ENCODE results near the gene TSKU. TPM values are rescaled to one million over a fixed set of nuclear protein-coding genes. Genes with fewer than 3 reads are reported as not detected.
A peak's percentile ranks its signal among the peaks of the same experiment; 100 is the strongest.

The TSKU gene
- polyA plus RNA-seq, 1 donor: 19.4 TPM

- no peak for DNase-seq
Measured at GRCh38 chr11:76770642-76771445, 12.3 kb upstream of the TSKU start.

GRCh38 chr11:76771446-76772099 lies 11.6 kb upstream of the TSKU start:
- DNase-seq: no peak

DNA sequence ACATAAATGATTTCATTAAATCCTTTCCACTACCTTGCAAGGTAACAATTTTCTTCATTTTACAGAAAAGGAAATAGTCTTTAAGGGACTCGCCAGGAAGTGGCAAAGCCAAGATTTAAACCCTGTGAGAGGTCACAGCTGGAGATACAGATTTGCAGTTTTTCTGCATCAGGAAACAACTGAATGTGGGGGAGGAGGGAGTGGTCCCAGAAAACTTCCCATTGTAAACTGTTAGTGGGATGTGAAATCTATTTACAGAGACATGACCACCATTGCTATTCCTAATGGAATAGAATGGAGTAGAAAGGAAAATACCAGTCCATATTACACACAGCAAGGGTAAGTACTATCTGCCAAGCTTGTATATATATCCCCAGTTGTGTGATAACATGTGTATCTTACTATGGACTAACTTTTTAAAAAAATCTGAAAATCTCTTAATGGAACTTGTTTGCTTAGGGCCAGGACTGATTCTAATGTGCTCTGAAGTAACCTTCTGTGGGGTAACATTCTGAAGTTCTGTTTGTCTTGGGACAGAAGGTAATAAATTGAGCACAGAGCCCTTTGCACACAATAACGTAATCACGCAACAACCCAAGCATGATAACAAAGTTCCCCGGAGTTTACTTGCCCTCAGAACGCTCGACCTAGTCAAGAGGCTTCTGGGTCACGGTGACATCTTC lies 10.9 kb upstream of the TSKU start:
- DNase-seq: no peak

DNA sequence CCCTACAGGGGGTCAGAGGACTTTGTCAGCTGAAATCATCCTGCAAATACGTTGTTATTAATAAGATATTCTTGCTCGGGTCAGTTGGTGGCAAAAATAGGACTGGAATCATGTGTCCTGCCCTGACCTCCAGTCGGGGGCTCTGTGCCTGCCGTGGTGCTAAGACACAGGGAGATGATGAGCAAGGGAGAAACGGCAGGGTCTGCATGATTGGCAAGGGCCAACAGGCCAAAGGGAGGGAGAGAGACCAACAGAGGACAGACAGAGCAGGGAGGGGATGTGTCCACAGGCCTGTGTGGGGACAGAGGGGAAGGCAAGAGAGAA lies 10.4 kb upstream of the TSKU start:
- no peak for DNase-seq

DNA sequence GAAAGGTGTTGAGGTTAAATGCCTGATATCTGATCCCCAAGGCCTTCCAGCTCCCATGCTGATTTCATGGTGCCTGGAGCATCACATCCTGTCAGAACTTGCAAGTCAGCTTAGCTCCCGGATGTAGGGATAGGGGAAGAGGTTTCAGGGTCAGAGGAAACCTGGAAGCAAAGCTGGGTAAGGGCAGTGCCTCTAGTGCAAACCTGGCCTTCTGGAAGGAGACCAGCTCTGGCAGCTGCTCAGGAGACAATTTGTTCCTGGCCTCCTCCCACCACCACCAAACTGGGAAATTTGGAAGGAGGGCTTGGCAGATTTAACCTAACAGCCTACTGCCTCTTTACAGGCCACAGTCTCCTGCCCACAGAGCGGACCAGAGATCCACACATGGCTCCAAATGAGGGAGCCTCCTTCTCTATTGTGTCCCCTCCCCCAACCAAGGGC lies 9.2 kb upstream of the TSKU start:
- DNase-seq: no peak

DNA sequence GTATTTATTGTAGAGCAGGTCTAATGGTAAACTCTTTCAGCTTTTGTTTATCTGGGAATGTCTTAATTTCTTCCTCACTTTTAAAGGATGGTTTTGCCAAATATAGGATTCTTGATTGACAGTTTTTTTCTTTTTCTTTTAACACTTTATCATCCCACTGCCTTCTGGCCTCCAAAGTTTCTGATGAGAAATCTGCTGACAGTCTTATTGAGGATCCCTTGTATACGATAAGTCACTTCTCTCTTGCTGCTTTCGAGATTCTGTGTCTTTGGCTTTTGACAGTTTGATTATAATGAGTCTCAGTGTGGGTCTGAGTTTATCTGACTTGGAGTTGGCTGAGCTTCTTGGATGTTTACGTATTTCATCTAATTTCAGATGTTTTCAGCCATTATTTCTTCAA lies 6.7 kb upstream of the TSKU start:
- no peak for DNase-seq

DNA sequence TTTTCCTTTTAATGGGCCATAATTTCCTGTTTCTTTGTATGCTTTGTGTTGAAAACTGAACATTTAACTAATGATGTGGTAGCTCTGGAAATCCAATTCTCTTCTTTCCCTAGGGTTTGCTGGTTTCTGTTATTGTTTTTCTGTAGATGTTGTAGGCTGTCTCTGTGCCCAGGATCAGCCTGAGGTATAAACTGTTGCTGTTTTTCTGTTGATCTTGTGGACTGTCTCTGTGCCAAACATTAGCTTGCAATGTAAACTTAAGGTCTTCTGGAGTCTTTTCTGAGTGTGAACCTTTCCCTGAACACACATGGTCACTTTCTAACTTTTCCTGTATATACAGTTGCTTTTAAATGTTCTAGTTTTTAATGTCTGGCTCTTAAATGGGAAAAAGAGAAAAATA lies 5.9 kb upstream of the TSKU start:
- DNase-seq: no peak

- no peak for DNase-seq
Measured at GRCh38 chr11:76777876-76778275, 5.3 kb upstream of the TSKU start.

GRCh38 chr11:76778874-76779273 lies 4.3 kb upstream of the TSKU start:
- DNase-seq: no peak

DNA sequence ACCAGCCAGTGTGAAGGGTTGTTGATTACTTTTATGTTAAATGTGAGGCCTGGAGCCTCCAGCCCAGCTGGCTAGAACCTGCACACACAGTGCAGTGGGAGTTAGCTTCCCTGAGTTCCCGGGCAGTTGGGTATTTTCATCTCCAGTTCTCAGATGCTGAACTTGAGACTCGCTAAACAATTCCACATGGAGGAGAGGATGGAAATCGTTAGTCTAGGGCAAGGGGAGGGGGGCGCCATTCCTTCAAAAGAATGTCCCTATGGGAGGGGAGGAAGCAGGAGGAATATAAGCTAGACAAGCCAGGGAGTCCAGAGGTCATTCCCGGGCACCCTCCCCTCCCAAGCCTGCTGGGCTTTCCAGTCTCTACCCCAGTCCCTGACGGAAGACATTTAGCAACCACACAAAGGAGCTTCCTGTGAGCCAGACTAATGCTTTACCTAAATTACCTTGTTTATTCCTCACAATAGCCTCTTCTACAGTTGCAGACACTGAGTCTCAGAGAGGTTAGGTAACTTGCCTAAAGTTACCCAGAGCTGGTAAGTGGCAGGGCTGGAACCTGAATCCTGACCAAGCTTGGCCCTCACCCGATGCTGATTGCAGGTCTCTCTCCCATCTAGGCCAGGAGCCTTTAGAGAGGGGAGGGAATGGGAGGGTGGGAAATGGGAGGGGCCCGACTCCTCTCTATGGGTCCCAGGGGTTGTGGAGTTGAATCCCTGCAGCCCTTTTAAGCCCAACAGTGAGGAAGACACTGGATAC lies 1.9 kb upstream of the TSKU start:
- no peak for DNase-seq

GRCh38 chr11:76781807-76782530 lies 1.2 kb upstream of the TSKU start:
- no peak for DNase-seq

- peak; percentile 95 for DNase-seq
Measured at GRCh38 chr11:76782531-76783293, 444 bp upstream of the TSKU start.

DNA sequence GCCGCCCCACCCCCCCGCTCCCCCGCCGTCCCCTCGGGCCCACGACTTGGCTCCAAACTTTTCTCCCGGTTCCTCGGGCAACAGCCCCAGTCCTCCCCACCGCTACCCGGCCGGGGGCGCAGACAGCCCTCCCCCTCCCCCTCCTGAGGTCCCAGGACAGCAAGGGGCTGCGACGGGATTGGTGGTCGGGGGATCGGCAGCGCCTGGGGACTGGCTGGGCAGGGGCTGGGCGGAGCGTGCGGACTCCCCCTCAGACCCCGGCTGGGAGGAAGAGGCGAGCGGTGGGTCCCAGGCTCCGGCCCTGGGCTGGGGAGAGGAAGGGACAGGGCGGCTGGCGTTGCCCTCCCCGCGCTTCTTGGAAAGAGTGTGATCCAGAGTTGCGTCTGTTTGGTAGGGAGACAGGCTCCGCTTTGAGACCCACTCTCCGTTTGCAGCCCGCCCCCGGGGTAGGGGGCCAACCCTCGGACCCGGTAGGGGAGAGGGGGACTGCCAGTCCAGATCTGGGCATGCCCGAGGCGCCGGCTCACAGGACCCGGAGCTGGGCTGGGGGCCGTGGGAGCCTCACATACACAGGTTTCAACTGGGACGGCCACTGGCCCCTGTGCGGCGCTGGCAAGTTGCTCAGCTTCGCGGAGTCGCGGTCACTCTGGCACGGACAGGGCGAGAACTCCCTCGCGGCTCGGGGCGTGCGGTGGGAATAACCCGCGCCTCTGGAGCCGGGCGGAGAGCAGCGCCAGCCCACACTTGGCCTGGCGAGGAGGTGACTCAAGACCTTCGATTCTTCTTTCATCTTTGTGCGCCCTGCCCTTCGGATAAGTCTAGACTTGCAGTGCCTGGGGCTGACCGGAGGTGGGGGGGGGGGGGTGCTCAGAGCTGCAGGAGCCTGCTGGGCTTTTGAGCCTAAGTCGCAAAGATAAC lies 999 bp downstream of the TSKU start:
- peak; percentile 45 for DNase-seq

DNA sequence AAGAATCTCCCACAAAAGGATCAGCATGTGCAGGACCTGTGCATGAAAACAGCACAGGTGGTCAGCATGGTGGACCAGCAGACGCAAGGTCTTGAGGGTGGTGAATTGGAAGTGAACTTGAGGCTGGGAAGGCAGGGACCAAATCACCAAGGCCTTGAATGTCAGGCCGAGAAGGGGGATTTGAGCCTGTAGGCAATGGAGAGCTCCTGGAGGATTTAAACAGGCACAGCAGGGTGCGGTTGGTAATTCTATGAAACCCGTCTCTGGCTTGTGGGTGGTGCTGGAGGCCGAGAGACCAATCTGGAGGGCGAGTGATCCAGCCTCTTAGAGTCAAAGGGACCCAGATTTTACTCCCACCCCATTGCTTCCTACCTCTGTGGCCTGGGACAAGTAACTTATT lies 2.4 kb downstream of the TSKU start:
- no peak for DNase-seq

- DNase-seq: no peak
Measured at GRCh38 chr11:76786016-76786415, 2.9 kb downstream of the TSKU start.

DNA sequence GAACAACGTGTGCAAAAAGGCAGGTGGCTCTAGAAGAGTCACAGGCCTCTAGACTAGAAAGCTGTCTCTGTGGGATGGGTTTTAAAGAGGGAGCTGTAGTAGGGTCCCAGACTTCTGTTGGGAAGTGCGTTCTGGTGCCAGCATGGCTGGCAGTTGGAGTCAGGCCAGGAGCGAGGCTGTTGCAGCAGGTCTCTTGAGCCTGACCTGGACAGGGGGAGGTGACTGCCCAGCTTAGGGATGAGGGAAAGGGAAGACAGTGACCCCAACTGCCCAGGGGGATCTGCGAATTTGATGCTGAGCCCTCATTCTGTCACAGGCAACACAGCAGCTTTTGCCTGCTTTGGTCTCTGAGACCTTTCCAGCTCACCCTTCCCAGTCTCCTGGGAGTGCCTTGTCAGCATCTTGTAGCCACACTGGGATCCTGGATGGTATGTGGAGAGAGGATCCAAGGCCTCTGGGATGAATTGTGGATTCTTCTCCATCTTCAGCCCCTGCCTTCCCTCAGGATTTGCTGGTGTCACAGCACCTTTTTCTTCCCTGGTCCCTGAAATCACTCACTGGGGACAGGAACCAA lies 3.4 kb downstream of the TSKU start:
- no peak for DNase-seq

DNA sequence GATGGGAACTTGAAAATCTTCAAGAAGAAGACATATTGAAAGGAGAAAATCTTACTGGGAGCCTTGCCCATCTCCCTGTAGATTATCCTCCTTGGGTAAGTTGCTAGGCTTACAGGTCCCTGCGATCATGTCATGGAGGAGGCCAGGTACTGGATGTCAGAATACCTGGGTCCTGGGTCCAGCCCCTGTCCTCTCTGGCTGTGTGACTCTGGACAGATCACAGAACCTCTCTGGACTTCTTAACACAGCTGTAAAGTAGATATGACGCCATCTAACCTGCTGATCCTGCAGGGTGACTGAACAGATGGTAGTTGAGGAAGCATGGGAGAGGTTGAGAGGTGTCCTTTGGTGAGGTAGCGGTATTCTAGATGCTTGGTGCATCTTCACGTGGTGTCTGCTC lies 4.1 kb downstream of the TSKU start:
- DNase-seq: no peak

DNA sequence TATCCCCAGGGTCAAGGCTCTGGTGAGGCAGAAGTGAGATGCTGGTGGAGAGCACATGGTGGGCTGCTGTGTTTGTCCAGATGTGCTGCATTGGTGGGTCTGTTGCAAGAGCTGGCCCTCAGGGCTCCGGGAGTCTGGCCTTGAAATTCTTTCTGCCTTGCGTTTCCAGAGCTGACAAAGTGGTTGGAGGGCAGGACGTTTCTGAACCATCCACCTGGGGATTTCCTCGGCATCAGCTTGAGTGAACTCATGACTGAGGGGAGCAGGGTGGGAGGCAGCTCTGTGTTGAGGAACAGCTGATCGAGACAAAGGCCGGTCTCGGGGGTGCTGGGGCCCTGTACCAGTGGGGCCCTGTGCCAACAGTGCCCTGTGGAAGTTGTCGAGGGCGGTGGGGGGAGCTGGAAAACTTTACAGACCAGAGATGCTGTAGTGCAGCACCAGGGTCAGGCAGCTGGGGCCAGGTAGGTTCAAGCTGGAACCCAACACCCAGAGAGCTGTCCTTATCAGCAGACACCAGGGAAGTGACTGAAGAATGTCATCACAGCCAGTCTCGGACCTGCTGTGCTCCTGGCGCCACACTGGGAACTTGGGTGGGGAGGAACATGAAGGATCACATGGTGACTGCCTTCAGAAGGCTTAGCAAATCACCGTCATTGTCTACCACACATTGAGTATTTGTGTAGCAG lies 4.9 kb downstream of the TSKU start:
- DNase-seq: no peak

GRCh38 chr11:76788661-76789442 lies 5.7 kb downstream of the TSKU start:
- DNase-seq: no peak
